Measurements from ENCODE around the gene DIS3L2. TPM values are rescaled to one million over a fixed set of nuclear protein-coding genes. Genes with fewer than 3 reads are reported as not detected.

The DIS3L2 gene
- total RNA-seq, 4 donors from 2014 or later = 40.6 to 105 (median 43.9) TPM

GRCh38 chr2:232295971-232296370 is 334.5 kb downstream of the DIS3L2 start:
- H3K27me3 ChIP-seq = no peaks in the 10 kb centered on the region
- DNase-seq (ENCODE audit: low spot score in 2 of 2) = no peak
- peaks cover 5% of the 10 kb centered on the region for H3K36me3 ChIP-seq
- 64% methylated on average over 1 of the region's 1 CpG for WGBS
- H3K9me3 ChIP-seq = no peaks in the 10 kb centered on the region
- H3K27ac ChIP-seq = no peak overlapping the region
- H3K4me1 ChIP-seq = no peaks in the 10 kb centered on the region
- no peak overlapping the region for H3K4me3 ChIP-seq
- TF ChIP-seq, protein P1, sequence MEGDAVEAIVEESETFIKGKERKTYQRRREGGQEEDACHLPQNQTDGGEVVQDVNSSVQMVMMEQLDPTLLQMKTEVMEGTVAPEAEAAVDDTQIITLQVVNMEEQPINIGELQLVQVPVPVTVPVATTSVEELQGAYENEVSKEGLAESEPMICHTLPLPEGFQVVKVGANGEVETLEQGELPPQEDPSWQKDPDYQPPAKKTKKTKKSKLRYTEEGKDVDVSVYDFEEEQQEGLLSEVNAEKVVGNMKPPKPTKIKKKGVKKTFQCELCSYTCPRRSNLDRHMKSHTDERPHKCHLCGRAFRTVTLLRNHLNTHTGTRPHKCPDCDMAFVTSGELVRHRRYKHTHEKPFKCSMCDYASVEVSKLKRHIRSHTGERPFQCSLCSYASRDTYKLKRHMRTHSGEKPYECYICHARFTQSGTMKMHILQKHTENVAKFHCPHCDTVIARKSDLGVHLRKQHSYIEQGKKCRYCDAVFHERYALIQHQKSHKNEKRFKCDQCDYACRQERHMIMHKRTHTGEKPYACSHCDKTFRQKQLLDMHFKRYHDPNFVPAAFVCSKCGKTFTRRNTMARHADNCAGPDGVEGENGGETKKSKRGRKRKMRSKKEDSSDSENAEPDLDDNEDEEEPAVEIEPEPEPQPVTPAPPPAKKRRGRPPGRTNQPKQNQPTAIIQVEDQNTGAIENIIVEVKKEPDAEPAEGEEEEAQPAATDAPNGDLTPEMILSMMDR (IDR thresholded peaks at IDR 0.05) = no peak
- TF ChIP-seq POLR2A (IDR thresholded peaks at IDR 0.05) (no peak), POLR2AphosphoS5 (IDR thresholded peaks at IDR 0.05) (no peak), EP300 (IDR thresholded peaks at IDR 0.05) (no peak)

- no peak for DNase-seq (ENCODE audit: low spot score in 2 of 2)
- H3K4me1 ChIP-seq = no peaks in the 10 kb centered on the region
- peaks cover 7% of the 10 kb centered on the region for H3K36me3 ChIP-seq
- no peaks in the 10 kb centered on the region for H3K27me3 ChIP-seq
- no peak overlapping the region for H3K27ac ChIP-seq
- H3K4me3 ChIP-seq = no peak overlapping the region
- TF ChIP-seq POLR2AphosphoS5 (IDR thresholded peaks at IDR 0.05) (no peak), EP300 (IDR thresholded peaks at IDR 0.05) (no peak), POLR2A (IDR thresholded peaks at IDR 0.05) (no peak)
- TF ChIP-seq, protein P1 (IDR thresholded peaks at IDR 0.05) = no peak
- H3K9me3 ChIP-seq = no peaks in the 10 kb centered on the region
- 91% methylated on average over 3 of the region's 3 CpGs for WGBS
These were observed 335.4 kb downstream of the DIS3L2 start for GRCh38 chr2:232296776-232297525.

GRCh38 chr2:232299084-232299483 is 337.6 kb downstream of the DIS3L2 start:
- no peak overlapping the region for H3K27ac ChIP-seq
- H3K27me3 ChIP-seq = no peaks in the 10 kb centered on the region
- no peaks in the 10 kb centered on the region for H3K4me1 ChIP-seq
- no peaks in the 10 kb centered on the region for H3K9me3 ChIP-seq
- H3K36me3 ChIP-seq = peaks cover 9% of the 10 kb centered on the region
- 90% methylated on average over 5 of the region's 5 CpGs for WGBS
- no peak for DNase-seq (ENCODE audit: low spot score in 2 of 2)
- TF ChIP-seq EP300 (IDR thresholded peaks at IDR 0.05) (no peak), POLR2AphosphoS5 (IDR thresholded peaks at IDR 0.05) (no peak), POLR2A (IDR thresholded peaks at IDR 0.05) (no peak)
- TF ChIP-seq, protein P1 (IDR thresholded peaks at IDR 0.05) = no peak
- no peak overlapping the region for H3K4me3 ChIP-seq

GRCh38 chr2:232299927-232300674 is 338.6 kb downstream of the DIS3L2 start:
- Histone ChIP-seq H3K9me3 (no peaks in the 10 kb centered on the region), H3K27me3 (no peaks in the 10 kb centered on the region), H3K4me1 (no peaks in the 10 kb centered on the region), H3K27ac (no peak overlapping the region), H3K4me3 (no peak overlapping the region), H3K36me3 (peaks cover 13% of the 10 kb centered on the region)
- no peak for DNase-seq (ENCODE audit: low spot score in 2 of 2)
- WGBS = 90% methylated on average over 6 of the region's 6 CpGs
- TF ChIP-seq POLR2A (IDR thresholded peaks at IDR 0.05) (no peak), POLR2AphosphoS5 (IDR thresholded peaks at IDR 0.05) (no peak), EP300 (IDR thresholded peaks at IDR 0.05) (no peak)
- TF ChIP-seq, protein P1 (IDR thresholded peaks at IDR 0.05) = no peak

DNA sequence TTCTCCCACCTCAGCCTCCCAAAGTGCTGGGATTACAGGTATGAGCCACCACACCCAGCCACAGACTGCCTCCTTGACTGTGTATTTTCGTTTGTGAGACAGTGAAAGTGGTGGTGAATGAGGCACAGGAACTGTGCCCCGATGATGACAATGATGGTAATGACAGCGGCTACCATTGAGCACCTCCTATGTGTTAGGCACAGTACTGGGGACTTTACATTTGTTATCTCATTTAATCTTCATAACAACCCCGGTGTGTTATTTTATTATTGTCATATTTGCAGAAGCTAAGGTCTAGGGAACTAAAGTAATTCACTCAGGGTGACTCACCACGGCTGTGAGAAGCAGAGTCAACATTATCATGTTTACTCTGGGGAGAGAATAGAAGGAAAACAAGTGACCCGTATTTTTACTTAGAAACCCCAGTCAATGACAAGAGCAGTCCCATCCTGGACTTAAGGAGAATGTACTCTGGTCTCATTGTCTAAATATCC is 339.4 kb downstream of the DIS3L2 start:
- Histone ChIP-seq H3K27me3 (no peaks in the 10 kb centered on the region), H3K4me3 (no peak overlapping the region), H3K36me3 (peaks cover 13% of the 10 kb centered on the region), H3K27ac (no peak overlapping the region), H3K9me3 (no peaks in the 10 kb centered on the region), H3K4me1 (no peaks in the 10 kb centered on the region)
- TF ChIP-seq EP300 (IDR thresholded peaks at IDR 0.05) (no peak), POLR2A (IDR thresholded peaks at IDR 0.05) (no peak), POLR2AphosphoS5 (IDR thresholded peaks at IDR 0.05) (no peak)
- TF ChIP-seq, protein P1 (IDR thresholded peaks at IDR 0.05) = no peak
- DNase-seq (ENCODE audit: low spot score in 2 of 2) = no peak
- 82% methylated on average over 6 of the region's 6 CpGs for WGBS
